Nucleus accumbens (tissue), 56 donors: ENCODE measurements around the gene CORO2A.
"Not testable (repeated sequence)": the region's sequence is repeated elsewhere in the genome, so short reads cannot be mapped to it uniquely, and the experiment has no call there.

Experiments used
- DNase-seq, 56 donors: peaks; one replicate each; lab custom pipeline; 2025; lab: John Stamatoyannopoulos, UW

The CORO2A gene

GRCh38 chr9:98091735-98092612 is 100.5 kb downstream of the CORO2A start:
- DNase-seq = peak in 1 of 56 donors; percentile 7

GRCh38 chr9:98090674-98091073 is 101.8 kb downstream of the CORO2A start:
- DNase-seq = not testable (repeated sequence)

GRCh38 chr9:98087420-98088354 is 104.8 kb downstream of the CORO2A start:
- peak in 17 of 56 donors; percentile 6 to 80 (median 16) for DNase-seq

GRCh38 chr9:98086461-98086860 is 106.0 kb downstream of the CORO2A start:
- DNase-seq = no peak

GRCh38 chr9:98085944-98086343 is 106.5 kb downstream of the CORO2A start:
- DNase-seq = peak in 6 of 56 donors; percentile 5 to 35 (median 10)

GRCh38 chr9:98085058-98085457 is 107.4 kb downstream of the CORO2A start:
- DNase-seq = no peak

- no peak for DNase-seq
Measured at GRCh38 chr9:98084396-98084795, 108.0 kb downstream of the CORO2A start.

GRCh38 chr9:98083566-98084183 is 108.8 kb downstream of the CORO2A start:
- DNase-seq = no peak

GRCh38 chr9:98083061-98083501 is 109.4 kb downstream of the CORO2A start:
- DNase-seq = no peak

GRCh38 chr9:98081477-98082219 is 110.8 kb downstream of the CORO2A start:
- peak in 1 of 56 donors; percentile 6 for DNase-seq

- DNase-seq = no peak
Measured at GRCh38 chr9:98080780-98081179, 111.7 kb downstream of the CORO2A start.

GRCh38 chr9:98080326-98080725 is 112.1 kb downstream of the CORO2A start:
- no peak for DNase-seq

- DNase-seq = no peak
Measured at GRCh38 chr9:98078895-98079294, 113.5 kb downstream of the CORO2A start.

- DNase-seq = not testable (repeated sequence)
Measured at GRCh38 chr9:98076514-98076890, 115.9 kb downstream of the CORO2A start.

GRCh38 chr9:98075332-98075805 is 117.1 kb downstream of the CORO2A start:
- DNase-seq = no peak

GRCh38 chr9:98074115-98074990 is 118.1 kb downstream of the CORO2A start:
- peak in 43 of 56 donors; percentile 5 to 84 (median 31) for DNase-seq

GRCh38 chr9:98071737-98072136 is 120.7 kb downstream of the CORO2A start:
- DNase-seq = no peak
